ENCODE results near the gene SMS. TPM values are rescaled to one million over a fixed set of nuclear protein-coding genes. Genes with fewer than 3 reads are reported as not detected.

The SMS gene
- total and polyA plus RNA-seq, 9 donors, result 66.1 to 79.4 (median 70.9) TPM

DNA sequence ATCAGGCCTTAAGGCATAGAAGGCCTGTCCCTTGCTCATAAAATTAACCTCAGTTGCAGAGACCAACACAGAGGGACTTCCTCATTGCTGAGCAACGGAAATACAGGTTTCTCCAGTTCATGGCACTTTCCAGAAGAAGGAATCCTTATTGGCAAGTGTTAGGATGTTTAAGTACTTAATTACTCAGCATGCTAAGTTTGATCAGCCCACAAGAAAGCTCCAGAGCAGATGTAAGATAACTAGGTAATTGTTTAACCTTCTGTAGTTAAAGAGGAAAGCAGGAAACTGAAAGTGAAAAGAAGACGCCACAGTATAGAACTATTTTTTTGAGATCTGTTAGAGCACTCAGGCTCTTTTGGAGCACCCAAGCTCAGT, 33.5 kb downstream of the SMS start:
- H3K4me1 ChIP-seq (ENCODE audit: control insufficient read depth, insufficient read depth, low read length), result no peaks in the 10 kb centered on the region
- no peaks in the 10 kb centered on the region for H3K9me3 ChIP-seq (replicated peaks; ENCODE audit: control insufficient read depth, low read depth, low read length)
- no peak overlapping the region for H3K4me3 ChIP-seq (ENCODE audit: low read length)
- DNase-seq, result no peak
- H3K27me3 ChIP-seq (ENCODE audit: control insufficient read depth, insufficient read depth, low read length), result peaks cover 15% of the 10 kb centered on the region
- H3K36me3 ChIP-seq (ENCODE audit: control insufficient read depth, insufficient read depth, low read length), result peaks cover 23% of the 10 kb centered on the region
- H3K27ac ChIP-seq (ENCODE audit: low read length), result no peak overlapping the region
- no CpG with 5 or more reads among the region's 2 CpGs for WGBS (ENCODE audit: insufficient coverage)

DNA sequence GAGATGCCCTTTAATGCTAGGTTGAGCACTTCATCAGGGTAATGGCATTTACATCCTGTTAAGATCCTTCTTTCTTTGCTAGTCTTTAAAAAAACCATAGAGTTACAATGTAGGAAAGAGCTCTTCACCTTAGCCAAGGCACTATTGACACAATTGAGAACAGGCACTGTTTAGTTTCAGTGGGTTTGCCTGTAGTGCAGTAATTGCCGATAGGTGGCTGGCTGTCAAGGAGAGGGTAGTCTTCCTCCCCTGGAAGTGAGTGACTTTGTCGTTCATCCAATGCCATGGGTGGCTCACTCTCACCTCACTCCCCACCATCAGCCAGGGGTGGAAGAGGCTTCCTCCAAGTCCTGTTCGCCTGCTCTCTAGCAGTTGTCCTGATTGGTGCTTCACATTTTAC, 34.7 kb downstream of the SMS start:
- H3K27ac ChIP-seq (ENCODE audit: low read length), result no peak overlapping the region
- no CpG with 5 or more reads among the region's 3 CpGs for WGBS (ENCODE audit: insufficient coverage)

DNA sequence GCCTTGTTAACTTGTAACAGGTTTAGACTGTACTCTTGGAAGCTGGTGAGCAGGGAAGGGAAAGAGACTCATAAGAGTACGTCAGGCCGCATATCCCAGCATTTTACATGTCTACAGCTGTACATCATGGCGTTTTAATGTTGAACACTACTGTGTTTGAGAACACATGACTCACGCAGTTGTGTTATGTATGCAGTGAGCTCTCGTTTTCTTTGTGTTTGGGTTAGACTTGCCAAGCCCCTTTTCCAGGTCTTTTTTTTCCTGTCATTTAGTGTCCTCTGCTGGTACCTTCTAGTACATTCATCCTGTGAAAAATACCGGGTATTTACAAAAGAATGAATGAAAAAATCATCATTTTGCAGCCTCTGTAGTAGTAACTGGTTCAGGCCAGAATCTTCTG, 35.3 kb downstream of the SMS start:
- Histone ChIP-seq H3K4me3 (ENCODE audit: low read length) (no peak overlapping the region), H3K27ac (ENCODE audit: low read length) (no peak overlapping the region), H3K4me1 (ENCODE audit: control insufficient read depth, insufficient read depth, low read length) (no peaks in the 10 kb centered on the region), H3K9me3 (replicated peaks; ENCODE audit: control insufficient read depth, low read depth, low read length) (no peaks in the 10 kb centered on the region), H3K27me3 (ENCODE audit: control insufficient read depth, insufficient read depth, low read length) (peaks cover 6% of the 10 kb centered on the region), H3K36me3 (ENCODE audit: control insufficient read depth, insufficient read depth, low read length) (peaks cover 17% of the 10 kb centered on the region)
- WGBS (ENCODE audit: insufficient coverage), result no CpG with 5 or more reads among the region's 6 CpGs
- peak; percentile 62 for DNase-seq

More for the DNA sequence above, 34.7 kb downstream of the SMS start:
- peaks cover 17% of the 10 kb centered on the region for H3K36me3 ChIP-seq (ENCODE audit: control insufficient read depth, insufficient read depth, low read length)
- H3K27me3 ChIP-seq (ENCODE audit: control insufficient read depth, insufficient read depth, low read length), result peaks cover 6% of the 10 kb centered on the region
- H3K9me3 ChIP-seq (replicated peaks; ENCODE audit: control insufficient read depth, low read depth, low read length), result no peaks in the 10 kb centered on the region
- no peaks in the 10 kb centered on the region for H3K4me1 ChIP-seq (ENCODE audit: control insufficient read depth, insufficient read depth, low read length)
- H3K4me3 ChIP-seq (ENCODE audit: low read length), result no peak overlapping the region
- DNase-seq, result no peak

DNA sequence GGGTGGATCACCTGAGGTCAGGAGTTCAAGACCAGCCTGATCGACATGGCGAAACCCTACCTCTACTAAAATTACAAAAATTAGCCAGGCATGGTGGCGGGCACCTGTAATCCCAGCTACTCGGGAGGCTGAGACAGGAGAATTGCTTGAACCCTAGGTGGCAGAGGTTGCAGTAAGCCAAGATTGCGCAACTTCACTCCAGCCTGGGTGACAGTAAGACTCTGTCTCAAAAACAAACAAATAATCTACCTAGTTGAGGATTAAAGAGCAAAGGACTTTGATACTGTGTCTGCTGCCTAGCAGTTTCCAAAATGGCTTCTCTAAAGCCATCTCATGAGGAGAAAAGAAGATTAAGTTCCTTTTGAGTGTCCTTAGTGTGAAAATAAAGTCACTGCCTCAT, 37.8 kb downstream of the SMS start:
- DNase-seq, result no peak
- H3K9me3 ChIP-seq (replicated peaks; ENCODE audit: control insufficient read depth, low read depth, low read length), result no peaks in the 10 kb centered on the region
- peaks cover 5% of the 10 kb centered on the region for H3K27me3 ChIP-seq (ENCODE audit: control insufficient read depth, insufficient read depth, low read length)
- no CpG with 5 or more reads among the region's 5 CpGs for WGBS (ENCODE audit: insufficient coverage)
- H3K36me3 ChIP-seq (ENCODE audit: control insufficient read depth, insufficient read depth, low read length), result peaks cover 14% of the 10 kb centered on the region
- no peak overlapping the region for H3K4me3 ChIP-seq (ENCODE audit: low read length)
- no peaks in the 10 kb centered on the region for H3K4me1 ChIP-seq (ENCODE audit: control insufficient read depth, insufficient read depth, low read length)
- H3K27ac ChIP-seq (ENCODE audit: low read length), result no peak overlapping the region

DNA sequence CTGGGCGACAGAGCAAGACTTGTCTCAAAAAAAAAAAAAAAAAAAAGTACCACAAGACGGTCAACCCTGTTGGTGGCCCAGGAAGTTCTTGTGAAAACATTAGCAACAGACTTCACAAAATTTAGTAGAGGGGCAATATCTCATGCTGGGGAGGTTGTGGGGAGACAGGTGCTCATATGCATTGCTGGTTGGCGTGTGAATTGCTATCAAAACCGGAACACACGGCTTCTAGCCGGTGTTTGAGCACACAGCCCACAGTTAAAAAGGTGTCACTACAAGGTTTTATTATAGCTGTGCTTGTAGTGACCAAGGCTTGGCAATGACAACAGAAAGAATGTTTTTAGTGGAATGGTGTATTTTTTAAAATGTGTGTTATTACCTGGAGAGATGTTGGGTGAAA, 41.8 kb downstream of the SMS start:
- WGBS (ENCODE audit: insufficient coverage), result 81% methylated on average over 5 of the region's 6 CpGs
- H3K27me3 ChIP-seq (ENCODE audit: control insufficient read depth, insufficient read depth, low read length), result peaks cover 4% of the 10 kb centered on the region
- H3K9me3 ChIP-seq (replicated peaks; ENCODE audit: control insufficient read depth, low read depth, low read length), result no peaks in the 10 kb centered on the region
- no peak for DNase-seq
- no peak overlapping the region for H3K4me3 ChIP-seq (ENCODE audit: low read length)
- no peaks in the 10 kb centered on the region for H3K4me1 ChIP-seq (ENCODE audit: control insufficient read depth, insufficient read depth, low read length)
- H3K36me3 ChIP-seq (ENCODE audit: control insufficient read depth, insufficient read depth, low read length), result peaks cover 9% of the 10 kb centered on the region
- no peak overlapping the region for H3K27ac ChIP-seq (ENCODE audit: low read length)

DNA sequence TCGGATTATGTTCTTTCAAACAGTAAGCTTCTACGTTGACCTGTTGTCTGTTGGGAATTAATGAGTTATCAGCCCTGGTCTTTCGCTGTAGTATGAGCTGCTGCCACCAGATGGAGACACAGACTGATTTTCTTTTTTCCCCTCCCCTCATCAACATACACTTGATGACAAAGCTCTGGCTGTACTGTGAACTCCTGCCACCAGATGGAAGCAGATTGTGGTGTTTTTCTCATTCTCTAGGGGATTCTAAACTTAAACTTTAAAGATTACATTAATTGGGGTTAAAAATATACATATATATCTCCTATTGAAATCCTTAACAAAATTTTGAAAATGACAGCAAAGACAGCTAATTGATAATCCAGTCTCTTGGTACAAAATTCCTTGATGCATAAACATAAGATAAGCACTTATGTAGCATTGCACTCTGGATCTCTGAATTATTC, 44.8 kb downstream of the SMS start:
- Histone ChIP-seq H3K27me3 (ENCODE audit: control insufficient read depth, insufficient read depth, low read length) (peaks cover 10% of the 10 kb centered on the region), H3K27ac (ENCODE audit: low read length) (no peak overlapping the region), H3K9me3 (replicated peaks; ENCODE audit: control insufficient read depth, low read depth, low read length) (no peaks in the 10 kb centered on the region), H3K4me3 (ENCODE audit: low read length) (no peak overlapping the region), H3K36me3 (ENCODE audit: control insufficient read depth, insufficient read depth, low read length) (peaks cover 10% of the 10 kb centered on the region), H3K4me1 (ENCODE audit: control insufficient read depth, insufficient read depth, low read length) (no peaks in the 10 kb centered on the region)
- peak; percentile 87 for DNase-seq
- WGBS (ENCODE audit: insufficient coverage), result no CpG with 5 or more reads among the region's 3 CpGs

DNA sequence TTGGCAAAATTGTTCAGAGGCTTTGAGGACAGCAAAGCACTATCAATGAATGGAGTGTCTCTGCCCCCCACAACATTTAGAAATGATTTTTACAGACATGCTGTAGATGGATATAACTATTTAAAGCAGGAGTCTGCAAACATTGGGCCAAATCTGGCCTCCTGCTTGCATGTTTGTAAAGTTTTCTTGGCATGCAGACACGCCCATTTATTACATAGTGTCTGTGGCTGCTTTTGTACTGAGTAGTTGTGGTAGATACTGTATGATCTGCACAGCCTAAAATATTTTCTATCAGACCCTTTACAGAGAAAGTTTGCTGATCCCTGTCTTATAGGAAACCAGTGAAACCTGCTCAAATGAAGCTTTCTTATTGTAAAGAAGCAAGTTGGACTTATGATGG, 46.1 kb downstream of the SMS start:
- H3K4me3 ChIP-seq (ENCODE audit: low read length), result no peak overlapping the region
- no peak overlapping the region for H3K27ac ChIP-seq (ENCODE audit: low read length)
- H3K4me1 ChIP-seq (ENCODE audit: control insufficient read depth, insufficient read depth, low read length), result no peaks in the 10 kb centered on the region
- no CpG with 5 or more reads among the region's 1 CpG for WGBS (ENCODE audit: insufficient coverage)
- DNase-seq, result no peak
- H3K27me3 ChIP-seq (ENCODE audit: control insufficient read depth, insufficient read depth, low read length), result peaks cover 10% of the 10 kb centered on the region
- H3K36me3 ChIP-seq (ENCODE audit: control insufficient read depth, insufficient read depth, low read length), result peaks cover 10% of the 10 kb centered on the region
- no peaks in the 10 kb centered on the region for H3K9me3 ChIP-seq (replicated peaks; ENCODE audit: control insufficient read depth, low read depth, low read length)

DNA sequence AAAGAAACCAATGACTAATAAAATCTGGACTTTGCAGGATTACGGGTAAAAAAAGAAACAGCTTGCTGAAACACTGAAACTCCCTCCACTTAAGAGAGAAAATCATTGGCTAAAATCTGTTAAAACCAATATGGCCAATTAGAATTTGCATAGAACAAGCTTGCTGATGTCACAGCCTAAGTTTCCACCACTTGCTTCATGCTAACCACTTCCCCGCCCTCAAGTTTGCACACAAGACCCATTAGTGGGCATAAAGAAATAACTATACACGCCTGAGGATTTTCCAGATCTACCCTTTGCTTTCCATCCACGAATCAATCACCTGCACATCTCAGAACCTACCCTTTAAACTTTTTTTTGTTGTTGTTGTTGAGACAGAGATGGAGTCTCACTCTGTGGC, 48.9 kb downstream of the SMS start:
- no peak overlapping the region for H3K27ac ChIP-seq (ENCODE audit: low read length)
- 63% methylated on average over 1 of the region's 4 CpGs for WGBS (ENCODE audit: insufficient coverage)
- H3K36me3 ChIP-seq (ENCODE audit: control insufficient read depth, insufficient read depth, low read length), result peaks cover 12% of the 10 kb centered on the region
- H3K4me1 ChIP-seq (ENCODE audit: control insufficient read depth, insufficient read depth, low read length), result peaks cover 3% of the 10 kb centered on the region
- no peak overlapping the region for H3K4me3 ChIP-seq (ENCODE audit: low read length)
- peaks cover 10% of the 10 kb centered on the region for H3K27me3 ChIP-seq (ENCODE audit: control insufficient read depth, insufficient read depth, low read length)
- H3K9me3 ChIP-seq (replicated peaks; ENCODE audit: control insufficient read depth, low read depth, low read length), result no peaks in the 10 kb centered on the region
- no peak for DNase-seq

DNA sequence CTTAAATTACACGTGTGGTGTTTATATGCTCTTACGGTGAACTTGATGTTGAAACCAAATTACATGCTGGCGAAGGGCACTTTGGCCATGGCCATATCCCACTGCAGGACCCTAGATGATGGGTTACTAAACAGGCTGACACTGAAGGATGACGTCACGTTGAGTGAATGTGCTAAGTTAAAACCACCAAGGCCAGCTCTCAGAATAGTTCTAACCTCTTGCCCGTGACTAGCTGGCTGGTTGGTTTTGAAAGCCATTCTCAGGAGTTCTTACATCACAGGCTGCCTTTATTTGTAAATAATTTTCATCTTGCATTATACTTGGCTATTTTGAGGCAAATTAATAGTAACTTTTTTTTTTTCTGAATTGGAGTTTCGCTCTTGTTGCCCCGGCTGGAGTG, 50.3 kb downstream of the SMS start:
- Histone ChIP-seq H3K36me3 (ENCODE audit: control insufficient read depth, insufficient read depth, low read length) (peaks cover 12% of the 10 kb centered on the region), H3K4me1 (ENCODE audit: control insufficient read depth, insufficient read depth, low read length) (peaks cover 3% of the 10 kb centered on the region), H3K27ac (ENCODE audit: low read length) (no peak overlapping the region), H3K27me3 (ENCODE audit: control insufficient read depth, insufficient read depth, low read length) (peaks cover 10% of the 10 kb centered on the region), H3K9me3 (replicated peaks; ENCODE audit: control insufficient read depth, low read depth, low read length) (no peaks in the 10 kb centered on the region), H3K4me3 (ENCODE audit: low read length) (no peak overlapping the region)
- WGBS (ENCODE audit: insufficient coverage), result 80% methylated on average over 5 of the region's 8 CpGs
- DNase-seq, result no peak

DNA sequence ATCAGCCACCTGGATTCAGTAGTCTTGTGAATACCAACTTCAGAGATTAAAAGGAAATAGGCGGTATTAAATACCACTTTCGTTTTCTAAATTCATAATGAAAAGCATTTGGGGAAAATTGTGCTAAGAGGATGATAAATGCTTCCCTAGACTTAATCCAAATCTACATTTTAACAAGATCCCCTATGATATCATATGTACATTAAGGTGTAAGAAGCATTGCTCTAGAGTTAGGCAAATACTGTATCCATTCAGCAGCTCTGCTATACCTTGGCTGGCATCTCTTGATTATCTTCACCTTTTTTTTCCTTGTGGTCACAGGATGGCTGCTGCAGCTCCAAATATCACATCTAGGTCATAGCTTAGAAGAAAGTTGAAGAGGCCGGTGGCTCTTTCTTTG, 51.0 kb downstream of the SMS start:
- no peak for DNase-seq
- no peak overlapping the region for H3K4me3 ChIP-seq (ENCODE audit: low read length)
- no peaks in the 10 kb centered on the region for H3K9me3 ChIP-seq (replicated peaks; ENCODE audit: control insufficient read depth, low read depth, low read length)
- peaks cover 10% of the 10 kb centered on the region for H3K27me3 ChIP-seq (ENCODE audit: control insufficient read depth, insufficient read depth, low read length)
- no peak overlapping the region for H3K27ac ChIP-seq (ENCODE audit: low read length)
- peaks cover 10% of the 10 kb centered on the region for H3K36me3 ChIP-seq (ENCODE audit: control insufficient read depth, insufficient read depth, low read length)
- peaks cover 3% of the 10 kb centered on the region for H3K4me1 ChIP-seq (ENCODE audit: control insufficient read depth, insufficient read depth, low read length)
- WGBS (ENCODE audit: insufficient coverage), result no CpG with 5 or more reads among the region's 3 CpGs

DNA sequence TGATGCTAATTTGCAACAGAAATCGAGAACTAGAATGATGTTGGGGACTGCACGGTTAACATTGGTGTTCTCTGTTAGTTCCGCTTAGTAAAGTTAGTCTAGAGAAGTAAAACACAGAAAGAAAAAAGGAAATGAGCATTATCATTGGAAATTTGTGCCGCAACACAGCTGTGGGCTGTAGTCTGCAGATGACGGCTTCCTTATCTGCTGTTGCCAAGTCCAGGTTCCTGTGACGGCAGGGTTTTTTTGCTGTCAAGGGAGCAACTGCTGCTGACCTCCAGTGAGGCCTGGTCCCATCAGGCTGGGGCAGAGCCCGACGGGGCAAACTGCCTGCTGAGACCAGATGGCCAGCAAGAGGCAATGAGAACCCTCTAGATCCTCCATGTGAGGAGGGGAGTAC, 52.8 kb downstream of the SMS start:
- peak; percentile 63 for DNase-seq
- Histone ChIP-seq H3K27me3 (ENCODE audit: control insufficient read depth, insufficient read depth, low read length) (peaks cover 6% of the 10 kb centered on the region), H3K9me3 (replicated peaks; ENCODE audit: control insufficient read depth, low read depth, low read length) (no peaks in the 10 kb centered on the region), H3K36me3 (ENCODE audit: control insufficient read depth, insufficient read depth, low read length) (peaks cover 3% of the 10 kb centered on the region), H3K27ac (ENCODE audit: low read length) (peak overlapping the region; percentile 48), H3K4me1 (ENCODE audit: control insufficient read depth, insufficient read depth, low read length) (peaks cover 3% of the 10 kb centered on the region), H3K4me3 (ENCODE audit: low read length) (no peak overlapping the region)
- WGBS (ENCODE audit: insufficient coverage), result 75% methylated on average over 6 of the region's 8 CpGs

Measured in muscle of leg (tissue), 11 donors.